ENCODE measurements around the gene ZNF85. TPM values are rescaled to one million over a fixed set of nuclear protein-coding genes. Genes with fewer than 3 reads are reported as not detected.
"Not testable (repeated sequence)": the region's sequence is repeated elsewhere in the genome, so short reads cannot be mapped to it uniquely, and the experiment has no call there.

The ZNF85 gene
- total RNA-seq, 1 donor from 2014 or later = 32.2 TPM

- Mint-ChIP-seq H3K9me3 (ENCODE audit: unreplicated experiment) (no peaks in the 10 kb centered on the region), H3K36me3 (ENCODE audit: unreplicated experiment) (no peaks in the 10 kb centered on the region), H3K27ac (ENCODE audit: unreplicated experiment) (no peak overlapping the region), H3K27me3 (ENCODE audit: unreplicated experiment) (peaks cover 2% of the 10 kb centered on the region), H3K4me1 (ENCODE audit: low read depth, unreplicated experiment) (no peaks in the 10 kb centered on the region), H3K4me3 (ENCODE audit: unreplicated experiment) (no peak overlapping the region)
- DNase-seq = no peak
- TF ChIP-seq, protein P1, sequence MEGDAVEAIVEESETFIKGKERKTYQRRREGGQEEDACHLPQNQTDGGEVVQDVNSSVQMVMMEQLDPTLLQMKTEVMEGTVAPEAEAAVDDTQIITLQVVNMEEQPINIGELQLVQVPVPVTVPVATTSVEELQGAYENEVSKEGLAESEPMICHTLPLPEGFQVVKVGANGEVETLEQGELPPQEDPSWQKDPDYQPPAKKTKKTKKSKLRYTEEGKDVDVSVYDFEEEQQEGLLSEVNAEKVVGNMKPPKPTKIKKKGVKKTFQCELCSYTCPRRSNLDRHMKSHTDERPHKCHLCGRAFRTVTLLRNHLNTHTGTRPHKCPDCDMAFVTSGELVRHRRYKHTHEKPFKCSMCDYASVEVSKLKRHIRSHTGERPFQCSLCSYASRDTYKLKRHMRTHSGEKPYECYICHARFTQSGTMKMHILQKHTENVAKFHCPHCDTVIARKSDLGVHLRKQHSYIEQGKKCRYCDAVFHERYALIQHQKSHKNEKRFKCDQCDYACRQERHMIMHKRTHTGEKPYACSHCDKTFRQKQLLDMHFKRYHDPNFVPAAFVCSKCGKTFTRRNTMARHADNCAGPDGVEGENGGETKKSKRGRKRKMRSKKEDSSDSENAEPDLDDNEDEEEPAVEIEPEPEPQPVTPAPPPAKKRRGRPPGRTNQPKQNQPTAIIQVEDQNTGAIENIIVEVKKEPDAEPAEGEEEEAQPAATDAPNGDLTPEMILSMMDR (IDR thresholded peaks at IDR 0.05; ENCODE audit: partially characterized antibody, unreplicated experiment) = no peak
These were observed 46.8 kb downstream of the ZNF85 start for GRCh38 chr19:20969898-20970297.

GRCh38 chr19:20992788-20993187 lies 69.7 kb downstream of the ZNF85 start:
- H3K27me3 Mint-ChIP-seq (ENCODE audit: unreplicated experiment); H3K4me1 Mint-ChIP-seq (ENCODE audit: low read depth, unreplicated experiment); H3K4me3 Mint-ChIP-seq (ENCODE audit: unreplicated experiment); DNase-seq; H3K9me3 Mint-ChIP-seq (ENCODE audit: unreplicated experiment); H3K27ac Mint-ChIP-seq (ENCODE audit: unreplicated experiment); H3K36me3 Mint-ChIP-seq (ENCODE audit: unreplicated experiment): not testable (repeated sequence)

GRCh38 chr19:20999731-21000352 lies 76.8 kb downstream of the ZNF85 start:
- Mint-ChIP-seq H3K9me3 (ENCODE audit: unreplicated experiment) (no peaks in the 10 kb centered on the region), H3K4me1 (ENCODE audit: low read depth, unreplicated experiment) (no peaks in the 10 kb centered on the region), H3K4me3 (ENCODE audit: unreplicated experiment) (peak overlapping the region; percentile 90), H3K27me3 (ENCODE audit: unreplicated experiment) (peaks cover 2% of the 10 kb centered on the region), H3K36me3 (ENCODE audit: unreplicated experiment) (no peaks in the 10 kb centered on the region), H3K27ac (ENCODE audit: unreplicated experiment) (peak overlapping the region; percentile 85)
- TF ChIP-seq, protein P1 (IDR thresholded peaks at IDR 0.05; ENCODE audit: partially characterized antibody, unreplicated experiment) = no peak
- peak; percentile 83 for DNase-seq

Other genes starting within 250 kb of the ZNF85 start
- 20.0 TPM for gene ZNF66, start 146.9 kb upstream of the ZNF85 start, total RNA-seq (ENCODE audit: unreplicated experiment)
- 19.9 TPM for gene ZNF430, start 97.4 kb downstream of the ZNF85 start, total RNA-seq (ENCODE audit: unreplicated experiment)
- 22.0 TPM for gene ZNF714, start 159.0 kb downstream of the ZNF85 start, total RNA-seq (ENCODE audit: unreplicated experiment)
- gene ZNF431, start 218.8 kb downstream of the ZNF85 start, total RNA-seq (ENCODE audit: unreplicated experiment) = 32.7 TPM

Measured in glutamatergic neuron (in vitro differentiated cells).